HG03045 (cell line): ENCODE measurements around the gene TTC38.

Experiments used
- ATAC-seq: cut with Tn5 transposase; IDR thresholded peaks from one replicate; pipeline ENCODE4 v1.9.1; 2021; ENCODE audit warnings: mild to moderate bottlenecking, moderate library complexity; ENCODE audit not compliant: unreplicated experiment

TTC38 gene

DNA sequence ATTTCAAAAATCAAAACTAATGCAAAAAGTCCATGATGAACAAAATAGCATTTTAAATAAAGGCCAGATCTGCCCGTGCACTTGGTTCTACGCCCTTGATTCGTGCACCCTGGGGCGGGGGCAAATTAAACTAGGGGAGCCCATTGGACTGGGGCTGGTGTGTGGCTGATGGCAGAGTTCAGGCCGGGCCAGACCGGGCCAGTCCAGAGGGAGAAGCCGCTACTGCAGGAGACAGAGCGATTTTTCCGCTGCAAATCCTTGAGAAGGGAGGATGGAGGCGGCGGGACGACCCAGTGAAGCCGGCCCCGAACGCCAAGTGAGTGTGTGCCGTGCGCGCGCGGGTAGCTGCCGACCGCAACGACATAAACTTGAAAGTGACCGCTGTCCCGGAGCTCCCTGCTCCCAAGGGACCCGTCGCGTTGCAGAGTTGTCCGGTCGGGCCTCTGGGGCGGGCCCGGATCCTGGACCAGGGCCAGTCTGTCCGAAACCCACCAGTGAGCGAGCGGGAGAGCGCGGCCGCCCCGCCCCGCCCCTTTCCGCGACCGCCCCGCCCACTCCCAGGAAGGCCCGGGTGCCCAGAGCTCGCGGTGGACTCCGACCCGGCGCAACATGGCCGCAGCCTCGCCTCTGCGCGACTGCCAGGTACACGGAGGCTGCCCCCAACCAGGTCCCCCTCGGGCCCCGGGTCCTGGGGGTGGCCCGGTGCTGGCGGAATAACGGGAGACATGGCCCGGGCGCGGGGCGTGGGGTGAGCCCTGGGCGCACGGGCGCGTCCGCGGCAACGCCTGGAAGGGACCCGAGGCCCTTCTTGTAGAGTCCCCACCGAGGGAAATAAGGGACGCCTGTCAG lies at the start of gene TTC38:
Gene TTC38, plus strand, starts transcription at position 578 of the 849 bp plus-strand sequence. Its CDS starts 32 bp downstream, at position 610.
- peak; percentile 72 for ATAC-seq

- no peak for ATAC-seq
Observed at GRCh38 chr22:46219636-46220035, 48.2 kb upstream of the TTC38 start.

- no peak for ATAC-seq
Observed at GRCh38 chr22:46220921-46221320, 46.9 kb upstream of the TTC38 start.

GRCh38 chr22:46224044-46224897 lies 43.5 kb upstream of the TTC38 start:
- ATAC-seq: no peak

GRCh38 chr22:46224898-46225290 lies 42.9 kb upstream of the TTC38 start:
- ATAC-seq: no peak

DNA sequence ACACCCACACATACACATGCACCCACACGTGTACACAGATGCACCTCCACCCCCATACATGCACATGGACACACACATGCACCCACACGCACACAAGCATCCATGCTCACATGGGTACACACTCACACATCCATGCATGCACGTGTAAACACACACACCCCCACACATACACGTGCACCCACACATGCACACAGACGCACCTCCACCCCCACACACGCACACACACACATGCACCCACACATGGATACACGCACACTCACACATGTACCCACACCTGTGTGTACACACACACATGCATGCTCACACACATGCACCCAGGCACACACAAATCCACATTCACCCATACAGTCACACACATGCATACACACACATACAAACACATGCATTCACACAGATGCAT lies 42.2 kb upstream of the TTC38 start:
- ATAC-seq: no peak

DNA sequence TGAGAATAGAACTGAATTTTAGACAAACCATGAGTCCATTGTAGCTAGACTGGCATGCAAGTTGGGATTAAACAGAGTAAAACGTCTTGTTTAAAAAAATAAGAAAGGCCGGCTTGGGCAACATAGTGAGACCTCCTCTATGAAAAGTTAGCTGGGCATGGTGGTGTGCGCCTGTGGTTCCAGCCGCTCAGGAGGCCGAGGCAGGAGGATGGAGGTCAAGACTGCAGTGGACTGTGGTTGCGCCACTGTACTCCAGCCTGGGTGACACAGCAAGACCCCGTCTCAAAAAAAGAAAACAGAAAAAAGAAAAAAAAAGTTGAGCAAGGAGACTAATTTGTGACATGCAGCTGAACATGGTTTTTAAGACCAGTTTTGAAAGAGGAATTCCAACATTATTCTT lies 41.2 kb upstream of the TTC38 start:
- ATAC-seq: no peak

- ATAC-seq: no peak
Observed at GRCh38 chr22:46229701-46230100, 38.1 kb upstream of the TTC38 start.

- ATAC-seq: no peak
Observed at GRCh38 chr22:46230262-46230901, 37.4 kb upstream of the TTC38 start.

DNA sequence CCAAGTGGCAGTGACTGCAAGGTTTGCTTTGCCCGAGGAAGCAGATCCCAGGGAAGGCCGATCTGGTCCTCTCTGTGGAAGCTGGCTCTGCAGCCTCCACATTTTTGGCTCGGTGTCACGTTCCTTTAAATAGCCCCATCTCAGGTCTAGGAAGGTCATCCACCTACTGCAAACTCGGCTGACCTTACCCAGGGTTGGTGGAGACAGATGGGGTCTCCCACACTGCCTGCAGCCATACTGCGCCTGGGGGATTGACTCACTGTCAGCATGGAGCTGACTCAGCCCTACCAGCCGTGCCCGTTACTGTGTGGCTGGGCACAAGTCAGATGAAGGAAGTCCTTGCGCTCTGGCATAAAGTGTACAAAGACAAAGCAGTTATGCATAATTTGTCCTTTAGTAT lies 34.6 kb upstream of the TTC38 start:
- ATAC-seq: no peak

DNA sequence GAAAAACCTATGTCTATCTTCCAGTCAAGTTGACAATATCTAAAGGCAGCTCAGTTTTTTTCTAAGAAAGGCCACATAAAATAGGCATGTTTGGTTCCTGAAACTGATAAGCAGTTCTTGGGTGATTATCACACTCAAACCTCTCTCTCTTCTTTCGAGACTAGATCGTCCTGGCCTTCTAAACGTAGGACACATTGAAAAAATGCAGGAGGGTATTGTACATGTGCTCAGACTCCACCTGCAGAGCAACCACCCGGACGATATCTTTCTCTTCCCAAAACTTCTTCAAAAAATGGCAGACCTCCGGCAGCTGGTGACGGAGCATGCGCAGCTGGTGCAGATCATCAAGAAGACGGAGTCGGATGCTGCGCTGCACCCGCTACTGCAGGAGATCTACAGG lies 32.8 kb upstream of the TTC38 start:
- ATAC-seq: no peak

- ATAC-seq: no peak
Observed at GRCh38 chr22:46237453-46238124, 30.2 kb upstream of the TTC38 start.

GRCh38 chr22:46238541-46238940 lies 29.3 kb upstream of the TTC38 start:
- ATAC-seq: no peak

- ATAC-seq: no peak
Observed at GRCh38 chr22:46239261-46240048, 28.4 kb upstream of the TTC38 start.

DNA sequence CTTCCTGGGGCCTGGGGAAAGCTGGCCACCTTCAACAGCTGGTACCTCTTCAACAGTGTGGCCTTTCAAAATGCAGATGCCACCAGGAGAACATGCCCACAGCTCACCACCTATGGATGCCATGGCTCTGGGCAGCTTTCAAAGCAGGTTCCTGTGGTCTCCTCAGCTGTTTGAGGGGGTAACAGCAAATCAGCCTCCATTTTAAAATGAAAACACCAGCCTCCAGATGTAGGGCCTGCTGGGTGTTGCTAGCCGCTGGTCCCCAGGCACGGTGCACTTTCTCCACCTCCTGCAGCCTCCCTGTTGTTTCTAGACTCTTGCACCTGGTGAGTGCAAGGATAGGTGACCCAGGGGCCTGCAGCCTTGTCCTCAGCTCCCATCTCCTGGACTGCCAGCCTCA lies 27.7 kb upstream of the TTC38 start:
- no peak for ATAC-seq

DNA sequence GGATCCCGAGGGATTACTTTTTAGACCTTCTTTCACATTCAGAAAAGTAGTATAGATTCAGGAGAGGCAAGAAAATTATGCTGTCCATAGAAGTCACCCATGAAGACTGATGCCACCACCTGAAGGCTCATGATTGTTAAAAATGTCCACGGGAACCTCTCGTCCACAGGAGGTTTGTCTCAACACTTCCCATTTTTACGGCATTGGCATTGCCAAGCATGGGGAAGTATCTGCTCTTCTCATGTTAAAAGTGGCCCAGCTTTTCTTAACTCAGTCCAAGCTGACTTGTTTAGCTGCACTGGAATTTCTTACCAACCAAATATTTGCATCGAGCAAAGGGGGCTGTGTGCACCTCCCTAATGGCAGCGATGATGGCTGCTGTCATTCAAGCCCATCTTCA lies 27.3 kb upstream of the TTC38 start:
- ATAC-seq: no peak

- no peak for ATAC-seq
Observed at GRCh38 chr22:46240907-46241306, 26.9 kb upstream of the TTC38 start.

- no peak for ATAC-seq
Observed at GRCh38 chr22:46241396-46242007, 26.3 kb upstream of the TTC38 start.

DNA sequence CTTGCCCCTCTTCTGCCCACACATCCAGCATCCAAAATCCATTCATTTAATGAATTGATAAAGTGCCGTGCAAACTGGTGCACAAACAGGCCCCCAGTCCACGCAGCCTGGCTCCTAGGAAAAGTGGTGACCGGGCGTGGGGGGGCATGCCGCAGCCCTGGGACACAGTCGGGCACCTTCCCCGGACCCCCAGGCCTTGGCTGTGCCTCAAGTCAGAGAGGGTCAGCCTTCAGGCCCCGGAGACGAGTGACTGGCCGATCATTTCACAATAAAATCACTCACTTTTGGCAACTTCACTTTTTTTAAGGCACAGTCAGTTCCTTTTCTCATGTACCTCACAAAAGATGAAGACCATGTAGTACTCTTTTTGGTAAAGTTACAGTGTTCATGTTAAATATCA lies 25.7 kb upstream of the TTC38 start:
- no peak for ATAC-seq

GRCh38 chr22:46244771-46245170 lies 23.0 kb upstream of the TTC38 start:
- ATAC-seq: no peak
